ENCODE measurements around the gene EPS8L3.
"Not testable (repeated sequence)": the region's sequence is repeated elsewhere in the genome, so short reads cannot be mapped to it uniquely, and the experiment has no call there.

The EPS8L3 gene

DNA sequence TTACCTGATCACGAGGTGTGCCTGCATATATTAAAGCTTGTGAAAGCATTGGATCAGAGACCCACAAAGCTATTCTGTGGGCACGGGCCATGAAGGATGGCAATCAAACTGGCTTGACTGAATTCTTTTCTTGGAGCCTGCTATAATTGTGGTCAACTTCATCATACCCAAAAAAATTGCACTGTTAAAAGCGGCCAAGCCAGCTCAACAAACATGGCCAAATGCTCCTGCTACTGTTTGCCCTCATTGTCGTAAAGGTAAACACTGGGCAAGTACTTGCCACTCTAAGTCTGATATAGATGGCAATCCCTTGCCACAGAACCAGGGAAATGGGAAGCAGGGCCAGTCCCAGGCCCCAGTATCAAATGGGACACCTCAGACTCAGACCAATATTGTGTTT is 58.3 kb downstream of the EPS8L3 start:
- no peaks in the 10 kb centered on the region for H3K36me3 ChIP-seq
- no peaks in the 10 kb centered on the region for H3K4me1 ChIP-seq (ENCODE audit: control insufficient read depth in 1 of 2, insufficient read depth in 1 of 2, low read depth in 1 of 2, low read length in 1 of 2)
- TF ChIP-seq, protein P1, sequence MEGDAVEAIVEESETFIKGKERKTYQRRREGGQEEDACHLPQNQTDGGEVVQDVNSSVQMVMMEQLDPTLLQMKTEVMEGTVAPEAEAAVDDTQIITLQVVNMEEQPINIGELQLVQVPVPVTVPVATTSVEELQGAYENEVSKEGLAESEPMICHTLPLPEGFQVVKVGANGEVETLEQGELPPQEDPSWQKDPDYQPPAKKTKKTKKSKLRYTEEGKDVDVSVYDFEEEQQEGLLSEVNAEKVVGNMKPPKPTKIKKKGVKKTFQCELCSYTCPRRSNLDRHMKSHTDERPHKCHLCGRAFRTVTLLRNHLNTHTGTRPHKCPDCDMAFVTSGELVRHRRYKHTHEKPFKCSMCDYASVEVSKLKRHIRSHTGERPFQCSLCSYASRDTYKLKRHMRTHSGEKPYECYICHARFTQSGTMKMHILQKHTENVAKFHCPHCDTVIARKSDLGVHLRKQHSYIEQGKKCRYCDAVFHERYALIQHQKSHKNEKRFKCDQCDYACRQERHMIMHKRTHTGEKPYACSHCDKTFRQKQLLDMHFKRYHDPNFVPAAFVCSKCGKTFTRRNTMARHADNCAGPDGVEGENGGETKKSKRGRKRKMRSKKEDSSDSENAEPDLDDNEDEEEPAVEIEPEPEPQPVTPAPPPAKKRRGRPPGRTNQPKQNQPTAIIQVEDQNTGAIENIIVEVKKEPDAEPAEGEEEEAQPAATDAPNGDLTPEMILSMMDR (IDR thresholded peaks at IDR 0.05), result no peak
- H3K27me3 ChIP-seq, result no peaks in the 10 kb centered on the region
- no peak overlapping the region for H3K27ac ChIP-seq
- H3K4me3 ChIP-seq (ENCODE audit: low read depth in 1 of 2, low read length in 1 of 2), result no peak overlapping the region
- H3K9me3 ChIP-seq, result peaks cover 13% of the 10 kb centered on the region

DNA sequence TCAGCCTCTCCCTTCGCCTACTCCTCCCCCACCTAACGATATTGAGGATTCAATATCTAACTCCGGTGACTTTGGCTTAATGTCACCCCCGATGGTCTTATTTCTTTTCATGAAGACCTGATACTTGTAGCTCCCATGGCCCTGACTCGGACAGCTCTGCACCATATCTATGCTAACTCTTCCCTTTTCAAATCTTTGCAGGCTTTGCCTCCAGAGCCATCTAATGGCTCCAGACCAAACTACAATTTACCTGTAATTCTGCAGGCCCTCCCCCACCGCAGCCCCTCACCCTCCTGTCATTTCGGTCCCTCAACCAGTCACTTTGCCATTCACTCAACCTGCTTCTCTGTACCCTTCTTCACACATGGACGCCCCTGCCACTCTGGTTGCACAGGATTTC is 59.5 kb downstream of the EPS8L3 start:
- Histone ChIP-seq H3K4me1 (ENCODE audit: control insufficient read depth in 1 of 2, insufficient read depth in 1 of 2, low read depth in 1 of 2, low read length in 1 of 2) (no peaks in the 10 kb centered on the region), H3K27me3 (no peaks in the 10 kb centered on the region), H3K36me3 (no peaks in the 10 kb centered on the region), H3K27ac (no peak overlapping the region), H3K4me3 (ENCODE audit: low read depth in 1 of 2, low read length in 1 of 2) (no peak overlapping the region), H3K9me3 (peaks cover 13% of the 10 kb centered on the region)
- TF ChIP-seq, protein P1 (IDR thresholded peaks at IDR 0.05), result no peak

DNA sequence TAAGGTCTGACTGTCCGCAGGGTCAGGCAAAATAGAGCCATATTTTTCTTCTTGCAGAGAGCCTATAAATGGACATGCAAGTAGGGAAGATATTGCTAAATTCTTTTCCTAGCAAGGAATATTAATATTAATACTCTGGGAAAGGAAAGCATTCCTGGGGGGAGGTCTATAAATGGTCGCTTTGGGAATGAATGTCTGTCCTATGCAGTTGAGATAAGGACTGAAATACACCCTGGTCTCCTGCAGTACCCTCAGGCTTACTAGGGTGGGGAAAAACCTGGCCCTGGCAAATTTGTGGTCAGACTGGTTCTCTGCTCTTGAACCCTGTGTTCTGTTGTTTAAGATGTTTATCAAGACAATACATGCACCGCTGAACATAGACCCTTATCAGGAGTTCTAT is 60.8 kb downstream of the EPS8L3 start:
- not testable (repeated sequence) for H3K4me1 ChIP-seq (ENCODE audit: control insufficient read depth in 1 of 2, insufficient read depth in 1 of 2, low read depth in 1 of 2, low read length in 1 of 2); H3K9me3 ChIP-seq; H3K36me3 ChIP-seq; H3K4me3 ChIP-seq (ENCODE audit: low read depth in 1 of 2, low read length in 1 of 2); H3K27ac ChIP-seq; H3K27me3 ChIP-seq
